PC-9 (cell line): Measurements from ENCODE around the gene MLIP. TPM values are rescaled to one million over a fixed set of nuclear protein-coding genes. Genes with fewer than 3 reads are reported as not detected.

ENCODE experiments used
- BruUV-seq: library from RNA; stranded (reverse); fragments of 400-500 nt; replicated peaks from 2 replicates; lab custom pipeline; 2021; lab: Mats Ljungman, UMichigan
- CTCF ChIA-PET: fragments of 300-600 bp; sonication (Branson Sonifier 250); formaldehyde crosslinking; loops from one replicate; lab custom pipeline; 2022; ENCODE audit warnings: antibody characterized with exemption; lab: Charles Lee
- POLR2A ChIA-PET: fragments of 300-600 bp; sonication (Branson Sonifier 250); formaldehyde crosslinking; loops from one replicate; lab custom pipeline; 2022; ENCODE audit warnings: antibody characterized with exemption; ENCODE audit not compliant: unreplicated experiment; lab: Charles Lee
- DNase-seq, 2 experiments: peaks; one replicate each; pipeline versions ENCODE4 v3.0.0 to v3.0.0-alpha.2; 2015 to 2022; ENCODE audit warnings: mixed read lengths in 1 of 2
- H2AFZ ChIP-seq: fragments of 200-600 bp; sonication (generic); 2 replicates; pipeline ENCODE4 v1.8.1; 2017; ENCODE audit warnings: antibody characterized with exemption
- H3F3A ChIP-seq: fragments of 200-600 bp; sonication (generic); 2 replicates; pipeline ENCODE4 v1.8.1; 2017; ENCODE audit warnings: antibody characterized with exemption, mild to moderate bottlenecking, low read depth; ENCODE audit not compliant: insufficient read depth
- H3K27ac ChIP-seq: fragments of 200-600 bp; sonication (generic); 2 replicates; pipeline ENCODE4 v1.6.1; 2016; ENCODE audit warnings: mixed run types
- H3K27me3 ChIP-seq: fragments of 200-600 bp; sonication (generic); 2 replicates; pipeline ENCODE4 v1.6.1; 2016; ENCODE audit warnings: low read depth, mixed run types; ENCODE audit not compliant: insufficient read depth
- H3K36me3 ChIP-seq: fragments of 200-600 bp; sonication (generic); 2 replicates; pipeline ENCODE4 v1.6.1; 2016; ENCODE audit warnings: low read depth, mixed run types
- H3K4me1 ChIP-seq: fragments of 200-600 bp; sonication (generic); replicated peaks from 2 replicates; pipeline ENCODE4 v1.6.1; 2016; ENCODE audit warnings: mixed run types; ENCODE audit not compliant: insufficient read depth
- H3K4me2 ChIP-seq: fragments of 200-600 bp; sonication (generic); 2 replicates; pipeline ENCODE4 v1.6.1; 2017; ENCODE audit warnings: mixed run types
- H3K4me3 ChIP-seq: fragments of 200-600 bp; sonication (generic); 2 replicates; pipeline ENCODE4 v1.6.1; 2016; ENCODE audit warnings: mixed run types
- H3K79me2 ChIP-seq: fragments of 200-600 bp; sonication (generic); 2 replicates; pipeline ENCODE4 v1.6.1; 2017; ENCODE audit warnings: low read depth, mixed run types
- H3K9me2 ChIP-seq: fragments of 200-600 bp; sonication (generic); 2 replicates; pipeline ENCODE4 v1.8.1; 2017; ENCODE audit warnings: mild to moderate bottlenecking; ENCODE audit not compliant: insufficient read depth
- H3K9me3 ChIP-seq: fragments of 200-600 bp; sonication (generic); 2 replicates; pipeline ENCODE4 v1.8.1; 2016; ENCODE audit warnings: low read depth; ENCODE audit not compliant: insufficient read depth
- H4K20me1 ChIP-seq: fragments of 200-600 bp; sonication (generic); 2 replicates; pipeline ENCODE4 v1.8.1; 2017; ENCODE audit not compliant: insufficient read depth
- EZH2 ChIP-seq: fragments of 200-600 bp; sonication (generic); IDR thresholded peaks from 2 replicates; pipeline ENCODE4 v1.8.0; 2017; ENCODE audit warnings: antibody characterized with exemption, low read depth
- intact Hi-C: fragments of 100-400 bp; cut with micrococcal nuclease; formaldehyde crosslinking; loops from one replicate; pipeline ENCODE4 v1.10.0; 2022; ENCODE audit not compliant: unreplicated experiment
- total RNA-seq: library from RNA; stranded (reverse); gene quantifications from 2 replicates; pipeline ENCODE4 v1.2.3, GENCODE V29; 2021
- TF ChIP-seq, protein P1 (sequence below): fragments of 200-600 bp; sonication (generic); conservative IDR thresholded peaks from 2 replicates; pipeline ENCODE4 v1.6.1; 2017; ENCODE audit warnings: mixed run types, antibody characterized with exemption, mild to moderate bottlenecking, moderate library complexity

The MLIP gene
- total RNA-seq, 1 experiment from 2014 or later: 0.79 TPM

DNA sequence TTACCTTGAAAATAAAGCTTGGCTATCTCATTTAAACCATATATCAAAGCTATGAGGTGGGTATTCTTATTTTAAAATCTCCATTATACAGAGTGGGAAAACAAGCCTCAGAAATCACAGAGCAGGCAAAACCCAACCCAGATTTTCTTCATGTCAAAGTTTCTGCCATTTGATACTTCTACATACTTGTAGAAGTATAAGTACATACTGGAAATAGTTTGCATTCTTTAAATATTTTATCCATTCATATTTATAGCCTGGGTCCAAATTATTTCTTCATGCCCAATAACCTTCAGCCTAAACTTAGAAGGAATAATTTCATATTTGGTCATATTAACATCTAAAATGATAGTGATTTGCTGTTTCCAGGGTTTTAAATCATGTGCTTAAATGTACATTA is 61.8 kb downstream of the MLIP start:
- CTCF ChIA-PET: no interaction called here
- H3K27ac ChIP-seq: no peak overlapping the region
- no peaks in the 10 kb centered on the region for H3F3A ChIP-seq
- TF ChIP-seq, protein P1, sequence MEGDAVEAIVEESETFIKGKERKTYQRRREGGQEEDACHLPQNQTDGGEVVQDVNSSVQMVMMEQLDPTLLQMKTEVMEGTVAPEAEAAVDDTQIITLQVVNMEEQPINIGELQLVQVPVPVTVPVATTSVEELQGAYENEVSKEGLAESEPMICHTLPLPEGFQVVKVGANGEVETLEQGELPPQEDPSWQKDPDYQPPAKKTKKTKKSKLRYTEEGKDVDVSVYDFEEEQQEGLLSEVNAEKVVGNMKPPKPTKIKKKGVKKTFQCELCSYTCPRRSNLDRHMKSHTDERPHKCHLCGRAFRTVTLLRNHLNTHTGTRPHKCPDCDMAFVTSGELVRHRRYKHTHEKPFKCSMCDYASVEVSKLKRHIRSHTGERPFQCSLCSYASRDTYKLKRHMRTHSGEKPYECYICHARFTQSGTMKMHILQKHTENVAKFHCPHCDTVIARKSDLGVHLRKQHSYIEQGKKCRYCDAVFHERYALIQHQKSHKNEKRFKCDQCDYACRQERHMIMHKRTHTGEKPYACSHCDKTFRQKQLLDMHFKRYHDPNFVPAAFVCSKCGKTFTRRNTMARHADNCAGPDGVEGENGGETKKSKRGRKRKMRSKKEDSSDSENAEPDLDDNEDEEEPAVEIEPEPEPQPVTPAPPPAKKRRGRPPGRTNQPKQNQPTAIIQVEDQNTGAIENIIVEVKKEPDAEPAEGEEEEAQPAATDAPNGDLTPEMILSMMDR: no peak
- no peak for TF ChIP-seq EZH2
- POLR2A ChIA-PET: no interaction called here
- H3K9me2 ChIP-seq: no peaks in the 10 kb centered on the region
- no TSS peak for BruUV-seq
- H2AFZ ChIP-seq: no peak overlapping the region
- no peaks in the 10 kb centered on the region for H4K20me1 ChIP-seq
- DNase-seq: no peak
- no peak overlapping the region for H3K4me3 ChIP-seq
- no peaks in the 10 kb centered on the region for H3K36me3 ChIP-seq
- intact Hi-C loops: no loop called here
- no peaks in the 10 kb centered on the region for H3K79me2 ChIP-seq
- no peaks in the 10 kb centered on the region for H3K4me1 ChIP-seq
- H3K4me2 ChIP-seq: no peak overlapping the region
- no peaks in the 10 kb centered on the region; the same call in 1 of the 2 replicates for H3K9me3 ChIP-seq
- no peaks in the 10 kb centered on the region for H3K27me3 ChIP-seq

DNA sequence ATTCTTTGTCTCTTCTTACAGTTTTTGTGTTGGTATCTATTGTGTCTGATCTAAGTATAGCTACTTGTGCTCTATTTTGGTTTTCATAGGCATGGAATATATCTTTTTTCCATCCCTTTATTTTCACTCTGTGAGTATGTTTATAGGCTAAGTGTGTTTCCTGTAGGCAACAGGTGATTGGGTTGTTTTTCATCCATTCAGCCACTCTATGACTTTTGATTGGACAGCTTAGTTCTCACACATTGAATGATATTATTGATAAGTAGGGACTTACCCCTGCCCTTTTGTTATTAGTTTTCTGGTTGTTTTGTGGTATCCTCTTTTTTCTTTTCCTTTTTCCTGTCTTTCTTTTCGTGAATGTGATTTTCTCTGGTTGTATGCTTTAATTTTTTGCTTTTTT is 67.9 kb downstream of the MLIP start:
- H3K9me2 ChIP-seq: no peaks in the 10 kb centered on the region
- H3K4me3 ChIP-seq: no peak overlapping the region
- H3F3A ChIP-seq: no peaks in the 10 kb centered on the region
- ChIA-PET POLR2A (no interaction called here), CTCF (interaction anchor here (0.6 kb wide), 1 partner anchor 10 kb away, joined by 3 read pairs; no protein-coding TSS in a partner anchor)
- H4K20me1 ChIP-seq: no peaks in the 10 kb centered on the region
- no peak for DNase-seq
- no peak overlapping the region for H3K27ac ChIP-seq
- intact Hi-C loops: no loop called here
- TF ChIP-seq, protein P1: no peak
- TF ChIP-seq EZH2: no peak
- H3K4me1 ChIP-seq: no peaks in the 10 kb centered on the region
- H2AFZ ChIP-seq: no peak overlapping the region
- no peaks in the 10 kb centered on the region for H3K79me2 ChIP-seq
- BruUV-seq: no TSS peak
- H3K4me2 ChIP-seq: no peak overlapping the region
- no peaks in the 10 kb centered on the region; the same call in 1 of the 2 replicates for H3K9me3 ChIP-seq
- no peaks in the 10 kb centered on the region for H3K27me3 ChIP-seq
- H3K36me3 ChIP-seq: no peaks in the 10 kb centered on the region

DNA sequence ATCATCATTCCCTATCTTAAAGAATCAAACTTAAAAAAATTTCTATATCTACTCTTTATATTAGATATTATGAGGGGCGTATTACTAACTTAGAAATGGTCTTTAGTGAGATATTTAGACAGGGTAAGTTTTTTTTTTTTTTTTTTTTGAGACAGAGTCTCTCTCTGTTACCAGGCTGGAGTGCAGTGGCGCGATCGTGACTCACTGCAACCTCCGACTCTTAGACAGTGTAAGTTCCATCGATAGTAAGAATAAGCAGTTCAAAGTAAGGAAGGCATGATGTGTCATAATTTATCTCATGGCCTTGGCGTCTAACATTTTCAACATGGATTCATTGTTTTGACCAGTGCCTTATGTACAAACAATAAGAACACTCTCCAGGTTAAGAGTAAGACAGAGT is 72.4 kb downstream of the MLIP start:
- H3K4me3 ChIP-seq: no peak overlapping the region
- H3K9me2 ChIP-seq: 0 out of 2 replicates have a peak, but pooled peaks cover 4% of the 10 kb centered on the region
- peaks cover 4% of the 10 kb centered on the region; the same call in 1 of the 2 replicates for H3K9me3 ChIP-seq
- H3F3A ChIP-seq: no peaks in the 10 kb centered on the region
- H3K27me3 ChIP-seq: no peaks in the 10 kb centered on the region
- H3K27ac ChIP-seq: no peak overlapping the region
- H3K4me1 ChIP-seq: no peaks in the 10 kb centered on the region
- BruUV-seq: no TSS peak
- ChIA-PET CTCF (no interaction called here), POLR2A (no interaction called here)
- no peak overlapping the region for H3K4me2 ChIP-seq
- H3K79me2 ChIP-seq: no peaks in the 10 kb centered on the region
- DNase-seq: no peak
- intact Hi-C loops: no loop called here
- H2AFZ ChIP-seq: no peak overlapping the region
- TF ChIP-seq, protein P1: no peak
- no peak for TF ChIP-seq EZH2
- no peaks in the 10 kb centered on the region for H3K36me3 ChIP-seq
- H4K20me1 ChIP-seq: no peaks in the 10 kb centered on the region
